Ramos (cell line): ENCODE results near the gene SNAI3.

Experiments
- in situ Hi-C: fragments of 300-500 bp; cut with MboI; formaldehyde crosslinking; loops from one replicate; pipeline ENCODE4 v1.14.3; 2022; ENCODE audit warnings: low sequenced_read_pairs; ENCODE audit not compliant: unreplicated experiment

SNAI3 gene

DNA sequence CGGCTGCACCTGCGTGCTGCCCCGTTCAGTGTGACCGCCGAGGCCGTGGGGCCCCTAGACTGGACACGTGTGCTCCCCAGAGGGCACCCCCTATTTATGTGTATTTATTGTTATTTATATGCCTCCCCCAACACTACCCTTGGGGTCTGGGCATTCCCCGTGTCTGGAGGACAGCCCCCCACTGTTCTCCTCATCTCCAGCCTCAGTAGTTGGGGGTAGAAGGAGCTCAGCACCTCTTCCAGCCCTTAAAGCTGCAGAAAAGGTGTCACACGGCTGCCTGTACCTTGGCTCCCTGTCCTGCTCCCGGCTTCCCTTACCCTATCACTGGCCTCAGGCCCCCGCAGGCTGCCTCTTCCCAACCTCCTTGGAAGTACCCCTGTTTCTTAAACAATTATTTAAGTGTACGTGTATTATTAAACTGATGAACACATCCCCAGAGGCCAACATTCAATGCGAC is 46.2 kb downstream of the SNAI3 start:
- in situ Hi-C loops: no loop called here

DNA sequence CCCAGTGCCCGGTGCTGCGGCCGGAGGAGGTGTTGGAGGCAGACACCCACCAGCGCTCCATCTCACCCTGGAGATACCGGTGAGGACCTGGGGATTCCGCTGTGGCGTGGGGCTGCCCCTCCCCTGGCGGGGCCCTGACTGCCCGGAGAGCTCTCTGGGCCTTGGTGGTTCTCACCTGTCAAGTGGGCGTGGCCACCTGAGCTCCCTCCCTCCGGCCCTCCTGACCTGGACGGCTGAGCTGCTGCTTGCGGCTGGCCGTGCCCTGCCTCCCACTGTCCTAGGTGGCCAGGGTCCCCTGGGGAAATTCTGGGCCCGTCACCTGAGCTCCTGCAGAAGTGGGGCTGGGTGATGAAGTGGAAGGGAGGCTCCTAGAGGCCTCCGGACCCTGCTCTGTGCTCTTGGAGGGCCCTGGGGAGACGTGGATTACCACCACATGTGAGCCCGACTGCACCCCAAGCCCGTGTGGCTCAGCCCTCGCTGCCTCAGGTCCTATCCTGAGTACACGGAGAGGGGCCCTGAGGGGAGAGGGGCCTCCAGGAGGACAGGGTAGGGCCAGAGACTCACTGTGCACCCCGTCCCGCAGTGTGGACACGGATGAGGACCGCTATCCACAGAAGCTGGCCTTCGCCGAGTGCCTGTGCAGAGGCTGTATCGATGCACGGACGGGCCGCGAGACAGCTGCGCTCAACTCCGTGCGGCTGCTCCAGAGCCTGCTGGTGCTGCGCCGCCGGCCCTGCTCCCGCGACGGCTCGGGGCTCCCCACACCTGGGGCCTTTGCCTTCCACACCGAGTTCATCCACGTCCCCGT is 46.9 kb downstream of the SNAI3 start:
- in situ Hi-C loops: no loop called here

DNA sequence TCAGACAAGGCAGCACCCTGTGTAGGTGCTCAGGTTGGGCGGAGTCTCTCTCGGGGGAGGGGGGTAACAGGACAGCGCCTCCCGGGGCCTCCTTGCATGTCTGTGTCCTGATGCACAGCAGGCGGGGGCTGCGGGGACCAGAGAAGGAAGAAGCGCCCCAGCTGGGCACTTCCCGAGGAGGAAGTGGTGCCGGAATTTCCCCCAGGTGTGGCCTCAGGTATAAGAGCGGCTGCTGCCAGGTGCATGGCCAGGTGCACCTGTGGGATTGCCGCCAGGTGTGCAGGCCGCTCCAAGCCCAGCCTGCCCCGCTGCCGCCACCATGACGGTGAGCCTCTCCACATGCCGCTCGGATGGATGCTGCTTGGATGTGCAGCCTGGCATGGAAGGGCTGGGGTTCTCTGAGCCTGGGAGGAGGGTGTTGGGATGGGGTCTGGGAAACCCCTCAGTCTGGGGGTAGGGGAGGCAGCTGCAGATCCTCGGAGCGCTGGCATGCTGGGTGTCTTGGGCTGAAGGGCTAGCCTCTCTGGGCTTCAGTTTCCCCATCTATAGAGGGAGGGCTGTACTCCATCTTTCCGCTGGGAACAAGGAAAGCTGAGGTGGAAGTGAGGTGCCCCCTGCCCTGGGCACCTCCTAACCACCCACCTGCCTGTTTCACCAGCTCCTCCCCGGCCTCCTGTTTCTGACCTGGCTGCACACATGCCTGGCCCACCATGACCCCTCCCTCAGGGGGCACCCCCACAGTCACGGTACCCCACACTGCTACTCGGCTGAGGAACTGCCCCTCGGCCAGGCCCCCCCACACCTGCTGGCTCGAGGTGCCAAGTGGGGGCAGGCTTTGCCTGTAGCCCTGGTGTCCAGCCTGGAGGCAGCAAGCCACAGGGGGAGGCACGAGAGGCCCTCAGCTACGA is 47.7 kb downstream of the SNAI3 start, which contains the start of gene IL17C:
IL17C (plus strand) TSS at position 250 of the 908 bp plus-strand sequence; CDS start at position 320, 70 bp downstream.
- in situ Hi-C loops: no loop called here

DNA sequence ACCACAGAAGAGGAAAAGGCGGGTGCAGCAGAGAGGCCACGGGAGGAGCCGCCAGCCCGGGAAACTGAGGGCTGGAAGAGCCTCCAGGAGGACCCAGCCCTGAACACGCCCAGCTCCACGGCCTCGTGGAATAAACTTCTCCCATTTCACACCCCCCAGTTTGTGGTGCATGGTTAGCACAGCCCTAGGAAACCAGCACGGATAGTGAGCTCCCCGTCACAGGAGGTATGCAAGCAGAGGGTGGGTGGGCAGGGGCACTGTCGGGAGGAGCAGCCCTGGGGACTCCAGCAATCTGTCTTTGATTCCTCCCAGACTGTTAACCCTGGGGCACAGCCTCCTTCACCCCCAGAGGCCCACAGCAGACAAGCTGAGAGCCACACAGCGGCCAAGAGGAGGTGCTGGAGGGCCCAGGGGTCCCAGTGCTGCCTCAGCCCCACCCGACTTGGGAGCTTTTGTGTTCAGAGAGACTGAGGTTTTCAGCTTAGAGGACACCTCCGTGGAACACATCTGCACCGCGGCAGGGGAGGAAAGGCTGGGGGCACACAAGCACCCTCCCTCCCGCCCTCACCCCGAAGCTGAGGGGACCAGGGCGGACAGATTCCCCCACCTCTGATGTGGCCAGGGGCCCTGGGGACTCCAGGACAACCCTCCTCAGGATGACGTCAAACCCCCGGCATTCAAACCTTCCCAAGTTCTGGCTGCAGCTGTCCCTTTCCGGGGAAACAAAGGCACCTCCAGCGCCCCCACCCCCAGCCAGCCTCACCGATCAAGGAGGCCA is 49.6 kb downstream of the SNAI3 start:
- in situ Hi-C loops: no loop called here

DNA sequence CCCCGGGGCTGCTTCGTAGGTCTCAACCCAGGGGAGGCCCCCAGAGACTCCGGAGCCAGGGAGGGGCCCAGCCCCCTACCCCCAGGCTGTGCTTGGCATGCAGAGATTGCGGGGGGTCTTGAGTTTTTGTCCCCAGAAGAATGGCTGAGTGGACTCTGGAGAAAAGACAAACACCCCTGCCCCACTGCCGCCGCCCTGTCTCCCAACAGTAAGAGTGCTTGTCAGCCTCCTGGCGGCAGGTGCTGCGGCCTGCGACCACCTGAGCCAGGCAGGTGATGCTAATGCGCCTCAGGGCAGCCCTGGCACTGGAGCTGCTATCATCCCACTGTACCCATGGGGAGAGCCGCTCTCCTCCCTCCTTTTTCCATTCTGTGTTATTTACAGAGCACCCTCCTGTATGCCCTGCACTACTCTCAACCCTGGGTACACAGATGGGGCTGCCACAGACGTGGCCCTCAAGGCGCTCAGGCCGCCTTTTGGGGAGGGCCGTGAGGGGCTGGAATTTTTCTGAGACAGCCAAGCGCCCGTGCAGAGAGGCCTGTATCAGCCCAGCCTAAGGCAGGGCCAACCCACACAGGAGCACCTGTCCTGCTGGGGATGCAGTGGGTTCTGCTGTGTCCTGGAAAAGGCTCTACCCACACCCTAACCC is 50.5 kb downstream of the SNAI3 start:
- in situ Hi-C loops: no loop called here

DNA sequence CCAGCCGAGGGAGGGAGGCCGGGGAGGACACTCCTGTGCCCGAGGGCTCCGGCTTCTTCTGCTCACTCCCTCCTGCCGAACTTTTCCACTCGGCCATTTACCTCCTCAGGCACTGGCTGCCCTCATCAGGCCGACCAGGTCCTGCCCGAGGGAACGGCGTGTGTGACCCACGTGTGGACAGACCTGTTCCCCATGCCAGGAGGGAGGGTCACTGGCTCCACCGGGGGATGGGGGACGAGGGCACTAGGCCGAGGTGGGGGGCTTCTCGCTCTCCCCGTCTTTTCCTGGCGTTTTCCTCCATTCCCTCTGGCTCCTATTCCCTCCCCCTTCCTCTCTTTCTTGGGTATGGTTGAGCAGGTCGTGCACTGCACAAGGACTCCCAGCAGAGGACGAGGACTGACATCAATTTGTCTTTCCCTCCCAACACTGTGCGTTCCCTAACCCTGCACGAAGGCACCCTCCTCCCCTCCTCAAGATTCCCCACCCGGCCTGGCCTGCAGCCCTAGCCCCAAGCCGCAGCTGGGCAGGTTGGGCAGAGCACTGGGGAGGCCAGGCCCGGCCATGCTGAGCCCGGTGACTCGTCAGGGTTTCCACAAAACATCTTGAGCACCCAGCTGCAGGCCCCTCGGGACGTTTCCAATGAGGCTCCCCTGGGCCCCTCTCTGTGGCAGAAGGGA is 51.2 kb downstream of the SNAI3 start:
- in situ Hi-C loops: no loop called here

DNA sequence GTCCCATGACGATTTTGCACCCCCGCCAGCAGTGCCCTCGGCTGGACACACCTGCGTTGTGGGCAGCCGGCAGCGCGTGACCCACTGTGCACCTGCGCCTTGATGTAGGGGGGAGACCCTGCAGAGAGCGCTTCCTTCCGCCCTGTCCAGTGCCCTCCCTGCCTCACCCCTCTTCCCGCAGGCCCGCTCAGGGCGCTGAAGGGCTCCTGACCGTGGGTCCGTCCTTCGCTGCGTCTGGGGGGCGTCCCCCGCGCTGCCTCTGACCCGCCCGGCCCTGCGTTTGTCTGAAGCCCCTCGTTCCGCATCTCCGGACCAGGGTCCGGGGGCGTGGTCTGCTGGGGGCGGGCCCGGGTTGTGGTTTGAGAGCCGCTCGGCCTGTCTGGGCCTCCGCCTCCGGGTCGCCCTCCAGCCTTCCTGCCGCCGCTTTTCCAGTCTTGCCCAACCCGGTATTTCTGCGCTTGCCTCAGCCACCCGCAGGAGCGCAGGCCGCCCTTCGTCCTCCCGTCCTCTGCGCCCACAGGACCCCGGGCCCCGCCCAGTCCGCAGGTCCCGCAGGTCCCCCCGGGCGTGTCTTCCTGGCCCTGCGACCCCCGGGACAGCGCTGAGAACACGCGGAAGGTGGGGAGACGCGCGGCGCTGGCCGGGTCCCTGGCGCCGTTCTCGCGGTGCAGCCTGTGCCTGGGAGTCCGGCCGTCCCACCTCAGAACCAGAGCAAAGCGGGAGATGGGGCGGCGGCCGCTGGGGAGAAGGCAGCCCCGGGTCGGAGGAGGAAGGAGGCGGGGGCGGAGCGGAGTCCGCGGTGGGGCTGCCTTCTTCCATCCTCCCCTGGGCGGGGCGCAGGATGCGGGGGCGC is 51.9 kb downstream of the SNAI3 start:
- in situ Hi-C loops: no loop called here

DNA sequence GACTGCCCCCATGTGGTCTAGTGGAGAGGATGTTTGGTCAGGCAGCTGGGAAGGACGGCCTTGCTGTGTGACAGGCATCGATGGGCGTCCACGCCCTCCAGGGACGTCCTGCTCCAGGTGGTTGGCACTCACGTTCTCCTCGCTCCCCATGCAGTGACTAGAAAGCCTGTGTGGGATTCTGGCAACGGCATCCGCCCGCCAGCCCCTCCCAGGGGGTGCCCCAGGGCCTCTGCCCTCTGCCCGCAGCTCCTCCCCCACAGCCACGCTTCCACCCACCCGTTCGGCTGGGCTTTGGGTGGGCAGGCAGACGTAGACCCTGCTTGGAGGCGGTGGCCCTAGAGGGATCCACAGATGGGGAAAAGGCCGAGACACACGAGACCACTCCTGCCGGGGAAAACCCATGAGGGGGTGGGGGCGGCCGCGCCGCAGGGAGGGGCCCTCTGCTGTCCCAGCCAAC is 52.6 kb downstream of the SNAI3 start:
- in situ Hi-C loops: no loop called here

DNA sequence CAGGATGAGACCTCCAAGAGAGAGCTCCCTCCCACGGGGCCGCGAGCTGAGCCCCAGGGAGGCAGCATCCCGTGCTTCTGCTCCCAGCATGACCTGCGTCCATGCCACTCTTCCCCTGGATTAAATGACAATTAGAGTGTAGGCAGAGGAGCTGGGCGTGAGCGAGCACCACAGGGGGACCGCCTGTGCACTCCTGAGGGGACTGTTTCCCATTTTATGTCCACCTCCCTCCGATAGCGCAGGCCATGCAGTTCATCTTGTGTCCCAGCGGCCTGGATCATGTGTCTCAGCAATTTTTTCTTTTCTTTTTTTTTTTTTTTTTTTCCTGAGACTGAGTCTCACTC is 53.7 kb downstream of the SNAI3 start:
- in situ Hi-C loops: no loop called here

DNA sequence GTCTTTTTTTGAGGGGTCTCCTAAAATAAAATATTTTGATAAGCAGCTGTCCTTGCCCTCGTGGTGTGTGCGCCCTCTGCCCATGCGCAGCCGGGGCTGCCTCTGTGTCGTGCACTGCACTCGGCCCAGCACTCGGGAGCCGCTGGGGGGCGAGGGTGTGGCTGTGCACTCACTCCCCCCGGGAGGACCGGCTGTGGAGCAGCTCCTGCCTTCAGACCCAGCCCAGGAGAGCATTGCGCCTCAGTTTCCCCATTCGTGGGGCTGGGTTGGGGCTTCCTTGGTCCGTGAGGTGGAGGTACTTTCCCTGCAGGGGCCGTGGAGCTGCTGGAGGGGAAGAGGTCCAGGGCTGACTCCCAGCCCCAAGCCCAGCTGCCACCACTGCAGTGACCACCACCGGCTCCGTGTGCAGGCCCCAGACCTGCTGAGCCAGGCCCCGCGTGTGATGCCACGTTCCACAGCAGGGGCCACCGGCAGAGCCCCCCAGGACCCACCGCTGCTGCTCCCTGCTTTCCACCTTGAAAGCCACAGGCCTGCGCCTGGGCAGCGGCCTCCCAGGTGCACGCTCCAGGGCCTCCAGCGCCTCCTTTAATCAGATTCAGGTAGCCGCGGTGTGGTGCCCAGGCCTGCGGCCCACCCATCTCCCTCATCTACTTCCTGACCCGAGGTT is 54.3 kb downstream of the SNAI3 start:
- in situ Hi-C loops: no loop called here

DNA sequence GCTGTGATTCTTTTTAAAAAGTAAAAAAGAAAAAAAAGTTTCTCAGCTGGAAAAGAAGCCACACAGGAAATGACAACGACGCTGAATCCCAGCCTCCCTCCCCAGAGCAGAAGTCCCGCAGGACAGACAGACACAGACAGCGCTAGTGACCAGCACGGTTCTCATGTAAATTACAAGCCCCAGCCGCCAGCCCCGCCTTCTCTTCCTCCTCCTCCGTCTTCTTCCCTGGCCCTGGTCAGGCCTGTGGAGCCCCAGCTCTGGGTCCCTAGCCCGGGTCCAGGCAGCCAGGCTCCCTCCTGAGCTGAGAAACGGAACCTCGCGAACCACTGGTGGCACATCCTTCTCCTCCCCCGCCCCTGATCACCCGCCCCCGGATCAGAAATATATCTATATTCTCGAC is 54.9 kb downstream of the SNAI3 start:
- in situ Hi-C loops: no loop called here

DNA sequence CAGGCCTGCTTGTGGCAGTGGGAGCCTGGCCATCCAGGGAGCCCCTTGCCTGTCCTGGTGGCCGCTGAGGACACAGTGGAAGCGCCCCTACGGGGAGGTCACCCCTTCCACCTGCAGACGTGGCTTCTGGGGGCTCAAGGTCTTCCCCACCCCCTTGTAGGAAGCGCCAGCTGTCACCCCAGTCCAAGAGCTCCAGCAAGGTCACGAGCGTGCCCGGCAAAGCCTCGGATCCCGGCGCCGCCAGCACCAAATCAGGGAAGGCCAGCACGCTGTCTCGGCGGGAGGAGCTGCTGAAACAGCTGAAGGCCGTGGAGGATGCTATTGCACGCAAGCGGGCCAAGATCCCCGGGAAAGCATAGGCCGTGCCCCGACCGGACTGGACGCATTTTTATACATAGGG is 55.4 kb downstream of the SNAI3 start:
- in situ Hi-C loops: no loop called here

DNA sequence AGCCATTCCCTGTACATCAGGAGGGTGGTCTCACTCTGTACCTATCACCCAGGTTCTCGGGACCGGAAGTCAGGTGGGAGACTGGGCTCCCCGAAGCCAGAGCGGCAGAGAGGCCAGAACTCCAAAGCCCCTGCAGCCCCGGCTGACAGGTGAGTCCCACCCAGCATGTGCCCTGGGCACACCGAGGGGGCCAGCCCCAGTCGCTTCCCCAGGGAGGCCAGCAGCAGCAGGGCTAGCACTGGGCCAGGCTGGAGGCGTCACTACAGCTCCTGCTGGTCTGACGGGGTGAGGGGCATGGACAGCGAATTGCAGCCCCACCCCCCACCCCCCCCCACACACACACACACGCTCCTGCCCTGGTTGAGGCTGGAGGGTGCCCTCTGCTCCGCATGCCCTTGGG is 55.9 kb downstream of the SNAI3 start:
- in situ Hi-C loops: no loop called here

DNA sequence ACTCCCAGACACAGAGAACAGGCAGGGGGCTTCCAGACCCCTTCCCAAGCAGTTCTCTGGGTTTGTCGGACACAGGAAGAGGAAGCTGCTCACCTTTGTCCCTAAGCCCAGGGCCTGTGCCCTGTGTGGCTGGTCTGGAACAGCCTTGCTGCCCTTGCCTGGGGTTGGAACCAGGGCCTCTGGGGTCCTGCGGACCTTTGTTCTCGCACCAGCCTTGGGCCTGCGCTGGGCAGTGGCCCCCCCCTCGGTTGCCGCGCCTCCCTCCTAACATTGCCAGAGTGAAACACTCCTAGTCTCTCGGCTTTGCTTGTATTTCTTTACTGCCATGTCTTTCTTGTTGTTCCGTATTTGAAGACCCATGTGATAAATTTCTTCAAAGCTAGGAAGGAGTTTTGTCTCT is 56.5 kb downstream of the SNAI3 start:
- in situ Hi-C loops: no loop called here

DNA sequence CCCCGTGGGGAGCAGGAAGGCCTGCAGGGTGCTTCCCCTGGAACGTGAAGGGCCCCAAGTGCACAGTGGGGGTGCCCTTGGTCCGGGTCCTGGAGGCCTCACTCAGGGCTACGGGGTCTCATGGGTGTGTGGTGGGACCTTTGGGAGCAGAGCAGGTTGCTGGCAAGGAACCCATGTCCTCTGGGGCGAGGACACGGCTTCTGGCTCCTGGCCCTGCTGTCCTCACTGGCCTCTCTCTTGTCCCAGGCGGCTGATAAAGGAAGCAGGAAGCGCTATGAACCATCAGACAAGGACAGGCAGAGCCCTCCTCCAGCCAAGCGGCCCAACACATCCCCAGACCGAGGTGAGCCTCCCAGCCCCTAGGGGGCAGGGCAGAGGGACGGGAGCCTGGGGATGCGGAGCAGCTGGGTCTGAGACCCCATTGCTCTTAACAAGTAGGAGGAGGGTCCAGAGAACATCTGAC is 57.8 kb downstream of the SNAI3 start:
- in situ Hi-C loops: no loop called here
